ENCODE data around the gene RNGTT.

RNGTT gene

GRCh38 chr6:88992741-88993552 lies 29.5 kb upstream of the RNGTT start:
- Histone ChIP-seq H2AFZ (ENCODE audit: low read length) (peak overlapping the region; percentile 48; the same call in 1 of the 2 replicates), H3K4me2 (ENCODE audit: low read depth, low read length, poor library complexity, severe bottlenecking) (no peak overlapping the region), H3K9ac (ENCODE audit: low read depth, low read length, poor library complexity, severe bottlenecking) (no peak overlapping the region)

GRCh38 chr6:88989215-88989614 lies 25.8 kb upstream of the RNGTT start:
- Histone ChIP-seq H3K9me2 (replicated peaks; ENCODE audit: low read depth, low read length) (no peaks in the 10 kb centered on the region), H3F3A (ENCODE audit: low read depth) (no peaks in the 10 kb centered on the region), H3K4me2 (ENCODE audit: low read depth, low read length, poor library complexity, severe bottlenecking) (no peak overlapping the region), H4K20me1 (ENCODE audit: insufficient read depth, low read length, poor library complexity, severe bottlenecking) (no peaks in the 10 kb centered on the region), H2AFZ (ENCODE audit: low read length) (no peak overlapping the region), H3K4me3 (ENCODE audit: low read length, poor library complexity, severe bottlenecking) (no peak overlapping the region), H3K9me3 (ENCODE audit: insufficient read depth, low read depth, low read length) (no peaks in the 10 kb centered on the region), H3K4me1 (ENCODE audit: insufficient read depth, low read length, poor library complexity, severe bottlenecking) (no peaks in the 10 kb centered on the region), H3K27me3 (ENCODE audit: insufficient read depth, low read length, poor library complexity, severe bottlenecking) (no peaks in the 10 kb centered on the region), H3K9ac (ENCODE audit: low read depth, low read length, poor library complexity, severe bottlenecking) (no peak overlapping the region), H3K79me2 (ENCODE audit: insufficient read depth, low read length) (no peaks in the 10 kb centered on the region), H3K36me3 (ENCODE audit: insufficient read depth, low read length) (no peaks in the 10 kb centered on the region)
- TF ChIP-seq EZH2phosphoT487 (IDR thresholded peaks at IDR 0.05; ENCODE audit: borderline replicate concordance) (no peak), CTCF (conservative IDR thresholded peaks at IDR 0.05; ENCODE audit: low read length) (no peak)

More at GRCh38 chr6:88992741-88993552, 29.5 kb upstream of the RNGTT start:
- no peaks in the 10 kb centered on the region for H3K9me3 ChIP-seq (ENCODE audit: insufficient read depth, low read depth, low read length)
- H3F3A ChIP-seq (ENCODE audit: low read depth), result no peaks in the 10 kb centered on the region
- H4K20me1 ChIP-seq (ENCODE audit: insufficient read depth, low read length, poor library complexity, severe bottlenecking), result no peaks in the 10 kb centered on the region
- no peaks in the 10 kb centered on the region for H3K36me3 ChIP-seq (ENCODE audit: insufficient read depth, low read length)
- peaks cover 12% of the 10 kb centered on the region for H3K4me1 ChIP-seq (ENCODE audit: insufficient read depth, low read length, poor library complexity, severe bottlenecking)
- no peaks in the 10 kb centered on the region for H3K27me3 ChIP-seq (ENCODE audit: insufficient read depth, low read length, poor library complexity, severe bottlenecking)
- TF ChIP-seq CTCF (conservative IDR thresholded peaks at IDR 0.05; ENCODE audit: low read length), result no peak
- no peak for TF ChIP-seq EZH2phosphoT487 (IDR thresholded peaks at IDR 0.05; ENCODE audit: borderline replicate concordance)
- no peak overlapping the region for H3K4me3 ChIP-seq (ENCODE audit: low read length, poor library complexity, severe bottlenecking)
- no peaks in the 10 kb centered on the region for H3K79me2 ChIP-seq (ENCODE audit: insufficient read depth, low read length)
- no peaks in the 10 kb centered on the region for H3K9me2 ChIP-seq (replicated peaks; ENCODE audit: low read depth, low read length)

- Histone ChIP-seq H3K9me3 (ENCODE audit: insufficient read depth, low read depth, low read length) (no peaks in the 10 kb centered on the region), H3K9ac (ENCODE audit: low read depth, low read length, poor library complexity, severe bottlenecking) (no peak overlapping the region), H3K4me3 (ENCODE audit: low read length, poor library complexity, severe bottlenecking) (no peak overlapping the region), H4K20me1 (ENCODE audit: insufficient read depth, low read length, poor library complexity, severe bottlenecking) (no peaks in the 10 kb centered on the region), H3K4me1 (ENCODE audit: insufficient read depth, low read length, poor library complexity, severe bottlenecking) (no peaks in the 10 kb centered on the region), H3K27me3 (ENCODE audit: insufficient read depth, low read length, poor library complexity, severe bottlenecking) (no peaks in the 10 kb centered on the region), H3K9me2 (replicated peaks; ENCODE audit: low read depth, low read length) (no peaks in the 10 kb centered on the region), H3K4me2 (ENCODE audit: low read depth, low read length, poor library complexity, severe bottlenecking) (no peak overlapping the region), H3F3A (ENCODE audit: low read depth) (no peaks in the 10 kb centered on the region), H2AFZ (ENCODE audit: low read length) (no peak overlapping the region), H3K36me3 (ENCODE audit: insufficient read depth, low read length) (no peaks in the 10 kb centered on the region), H3K79me2 (ENCODE audit: insufficient read depth, low read length) (no peaks in the 10 kb centered on the region)
- TF ChIP-seq EZH2phosphoT487 (IDR thresholded peaks at IDR 0.05; ENCODE audit: borderline replicate concordance) (no peak), CTCF (conservative IDR thresholded peaks at IDR 0.05; ENCODE audit: low read length) (no peak)
Observed at GRCh38 chr6:88987922-88988321, 24.5 kb upstream of the RNGTT start.

All from Loucy (cell line).